Loucy (cell line): ENCODE measurements around the gene NTN4.

Experiments
- H2AFZ ChIP-seq: fragments of 200-600 bp; sonication (generic); 2 replicates; pipeline ENCODE4 v1.6.0; 2016; ENCODE audit warnings: antibody characterized with exemption, mild to moderate bottlenecking, low read length, moderate library complexity
- H3F3A ChIP-seq: fragments of 200-600 bp; 2 replicates; pipeline ENCODE4 v1.6.0; 2016; ENCODE audit warnings: antibody characterized with exemption, low read depth, mild to moderate bottlenecking
- H3K27me3 ChIP-seq: fragments of 200-600 bp; sonication (generic); 2 replicates; pipeline ENCODE4 v1.6.1; 2014; ENCODE audit warnings: low read length, mild to moderate bottlenecking; ENCODE audit not compliant: insufficient read depth, poor library complexity, severe bottlenecking
- H3K36me3 ChIP-seq: fragments of 200-600 bp; sonication (generic); 2 replicates; pipeline ENCODE4 v1.6.1; 2016; ENCODE audit warnings: low read length; ENCODE audit not compliant: insufficient read depth
- H3K4me1 ChIP-seq: fragments of 200-600 bp; sonication (generic); 2 replicates; pipeline ENCODE4 v1.5.1; 2014; ENCODE audit warnings: low read length, mild to moderate bottlenecking; ENCODE audit not compliant: insufficient read depth, poor library complexity, severe bottlenecking
- H3K4me2 ChIP-seq: fragments of 200-600 bp; sonication (generic); 2 replicates; pipeline ENCODE4 v1.6.0; 2014; ENCODE audit warnings: antibody characterized with exemption, low read length, low read depth, mild to moderate bottlenecking; ENCODE audit not compliant: poor library complexity, severe bottlenecking
- H3K4me3 ChIP-seq: fragments of 200-600 bp; sonication (generic); 2 replicates; pipeline ENCODE4 v1.5.1; 2014; ENCODE audit warnings: low read length, mild to moderate bottlenecking, mixed read lengths; ENCODE audit not compliant: poor library complexity, severe bottlenecking
- H3K79me2 ChIP-seq: fragments of 200-600 bp; sonication (generic); 2 replicates; pipeline ENCODE4 v1.6.1; 2014; ENCODE audit warnings: low read length; ENCODE audit not compliant: insufficient read depth
- H3K9ac ChIP-seq: fragments of 200-600 bp; sonication (generic); 2 replicates; pipeline ENCODE4 v1.6.0; 2014; ENCODE audit warnings: mild to moderate bottlenecking, low read depth, low read length, moderate library complexity; ENCODE audit not compliant: poor library complexity, severe bottlenecking
- H3K9me2 ChIP-seq: fragments of 200-600 bp; sonication (generic); replicated peaks from 2 replicates; pipeline ENCODE4 v1.6.1; 2016; ENCODE audit warnings: low read depth, low read length, mixed read lengths
- H3K9me3 ChIP-seq: fragments of 200-600 bp; sonication (generic); 2 replicates; pipeline ENCODE4 v1.6.1; 2014; ENCODE audit warnings: mild to moderate bottlenecking, antibody characterized with exemption, low read length, low read depth; ENCODE audit not compliant: insufficient read depth
- H4K20me1 ChIP-seq: fragments of 200-600 bp; sonication (generic); 2 replicates; pipeline ENCODE4 v1.6.0; 2014; ENCODE audit warnings: antibody characterized with exemption, low read length, mild to moderate bottlenecking; ENCODE audit not compliant: insufficient read depth, poor library complexity, severe bottlenecking
- EZH2phosphoT487 ChIP-seq: fragments of 200-600 bp; IDR thresholded peaks from 2 replicates; pipeline ENCODE4 v1.6.1; 2018; ENCODE audit warnings: antibody characterized with exemption, mild to moderate bottlenecking, moderate library complexity, borderline replicate concordance
- TF ChIP-seq, protein P1 (sequence below): fragments of 200-600 bp; sonication (generic); conservative IDR thresholded peaks from 2 replicates; pipeline ENCODE4 v1.5.1; 2014; ENCODE audit warnings: mild to moderate bottlenecking, antibody characterized with exemption, low read length

The NTN4 gene

GRCh38 chr12:95796225-95796981 lies 5.8 kb upstream of the NTN4 start:
- Histone ChIP-seq H3K36me3 (no peaks in the 10 kb centered on the region), H3K4me3 (no peak overlapping the region), H3K79me2 (no peaks in the 10 kb centered on the region), H3K4me1 (no peaks in the 10 kb centered on the region), H3K27me3 (peaks cover 28% of the 10 kb centered on the region), H2AFZ (no peak overlapping the region), H3K9ac (no peak overlapping the region), H4K20me1 (no peaks in the 10 kb centered on the region), H3K4me2 (no peak overlapping the region), H3K9me2 (no peaks in the 10 kb centered on the region), H3K9me3 (no peaks in the 10 kb centered on the region), H3F3A (no peaks in the 10 kb centered on the region)
- TF ChIP-seq EZH2phosphoT487: no peak
- TF ChIP-seq, protein P1, sequence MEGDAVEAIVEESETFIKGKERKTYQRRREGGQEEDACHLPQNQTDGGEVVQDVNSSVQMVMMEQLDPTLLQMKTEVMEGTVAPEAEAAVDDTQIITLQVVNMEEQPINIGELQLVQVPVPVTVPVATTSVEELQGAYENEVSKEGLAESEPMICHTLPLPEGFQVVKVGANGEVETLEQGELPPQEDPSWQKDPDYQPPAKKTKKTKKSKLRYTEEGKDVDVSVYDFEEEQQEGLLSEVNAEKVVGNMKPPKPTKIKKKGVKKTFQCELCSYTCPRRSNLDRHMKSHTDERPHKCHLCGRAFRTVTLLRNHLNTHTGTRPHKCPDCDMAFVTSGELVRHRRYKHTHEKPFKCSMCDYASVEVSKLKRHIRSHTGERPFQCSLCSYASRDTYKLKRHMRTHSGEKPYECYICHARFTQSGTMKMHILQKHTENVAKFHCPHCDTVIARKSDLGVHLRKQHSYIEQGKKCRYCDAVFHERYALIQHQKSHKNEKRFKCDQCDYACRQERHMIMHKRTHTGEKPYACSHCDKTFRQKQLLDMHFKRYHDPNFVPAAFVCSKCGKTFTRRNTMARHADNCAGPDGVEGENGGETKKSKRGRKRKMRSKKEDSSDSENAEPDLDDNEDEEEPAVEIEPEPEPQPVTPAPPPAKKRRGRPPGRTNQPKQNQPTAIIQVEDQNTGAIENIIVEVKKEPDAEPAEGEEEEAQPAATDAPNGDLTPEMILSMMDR: no peak

DNA sequence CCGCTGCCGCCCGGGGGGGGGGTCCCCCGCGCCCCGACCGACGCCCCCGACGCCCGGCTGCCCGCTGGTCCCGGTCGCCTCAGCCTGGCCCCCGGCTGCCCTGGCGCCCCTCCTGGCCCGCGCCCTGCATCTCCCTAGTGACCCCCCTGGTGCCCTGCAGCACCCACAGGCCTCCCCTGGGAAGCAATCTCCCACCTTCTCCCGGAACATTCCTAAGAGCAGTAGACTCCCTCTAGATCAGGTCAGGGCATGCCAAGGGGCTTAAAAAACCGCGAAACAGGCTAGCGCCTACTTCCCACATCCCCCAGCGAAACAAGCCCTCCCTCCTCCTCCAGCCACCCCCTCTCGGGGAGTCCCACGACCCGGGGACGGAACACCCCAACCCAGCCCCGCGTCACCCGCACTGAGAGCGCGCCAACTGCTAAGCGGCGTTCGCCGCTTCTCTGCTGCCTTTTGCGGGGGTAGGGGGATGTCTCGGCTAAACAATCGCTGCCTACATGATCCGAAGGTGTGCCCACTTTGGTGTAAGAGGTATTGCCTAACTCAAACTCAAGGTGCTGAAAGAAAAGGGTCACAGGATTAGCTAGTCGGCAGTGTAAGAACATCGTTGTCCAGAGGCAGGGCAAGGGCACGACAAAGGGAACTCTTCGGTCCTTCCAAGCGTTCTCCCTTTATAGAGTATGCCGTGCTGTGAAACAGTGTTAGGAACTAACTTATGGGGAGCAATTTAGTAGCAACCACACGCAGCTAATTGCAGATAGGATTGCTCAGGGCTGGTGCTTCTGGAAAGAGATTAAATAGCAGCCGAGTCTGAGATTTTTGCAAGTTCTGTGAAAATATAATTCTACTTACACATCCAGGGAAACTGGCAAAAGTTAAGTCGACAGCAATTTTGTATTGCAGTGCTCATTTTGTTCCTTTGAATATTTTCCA lies 619 bp upstream of the NTN4 start:
- H3K4me2 ChIP-seq: peak overlapping the region; percentile 70
- no peaks in the 10 kb centered on the region for H3F3A ChIP-seq
- H4K20me1 ChIP-seq: no peaks in the 10 kb centered on the region
- peaks cover 4% of the 10 kb centered on the region for H3K4me1 ChIP-seq
- H3K79me2 ChIP-seq: no peaks in the 10 kb centered on the region
- H3K36me3 ChIP-seq: no peaks in the 10 kb centered on the region
- H3K9ac ChIP-seq: no peak overlapping the region
- H3K4me3 ChIP-seq: peak overlapping the region; percentile 68
- H3K9me2 ChIP-seq: no peaks in the 10 kb centered on the region
- H2AFZ ChIP-seq: peak overlapping the region; percentile 57; the same call in 1 of the 2 replicates
- TF ChIP-seq, protein P1: no peak
- no peak for TF ChIP-seq EZH2phosphoT487
- no peaks in the 10 kb centered on the region for H3K9me3 ChIP-seq
- peaks cover 57% of the 10 kb centered on the region for H3K27me3 ChIP-seq

DNA sequence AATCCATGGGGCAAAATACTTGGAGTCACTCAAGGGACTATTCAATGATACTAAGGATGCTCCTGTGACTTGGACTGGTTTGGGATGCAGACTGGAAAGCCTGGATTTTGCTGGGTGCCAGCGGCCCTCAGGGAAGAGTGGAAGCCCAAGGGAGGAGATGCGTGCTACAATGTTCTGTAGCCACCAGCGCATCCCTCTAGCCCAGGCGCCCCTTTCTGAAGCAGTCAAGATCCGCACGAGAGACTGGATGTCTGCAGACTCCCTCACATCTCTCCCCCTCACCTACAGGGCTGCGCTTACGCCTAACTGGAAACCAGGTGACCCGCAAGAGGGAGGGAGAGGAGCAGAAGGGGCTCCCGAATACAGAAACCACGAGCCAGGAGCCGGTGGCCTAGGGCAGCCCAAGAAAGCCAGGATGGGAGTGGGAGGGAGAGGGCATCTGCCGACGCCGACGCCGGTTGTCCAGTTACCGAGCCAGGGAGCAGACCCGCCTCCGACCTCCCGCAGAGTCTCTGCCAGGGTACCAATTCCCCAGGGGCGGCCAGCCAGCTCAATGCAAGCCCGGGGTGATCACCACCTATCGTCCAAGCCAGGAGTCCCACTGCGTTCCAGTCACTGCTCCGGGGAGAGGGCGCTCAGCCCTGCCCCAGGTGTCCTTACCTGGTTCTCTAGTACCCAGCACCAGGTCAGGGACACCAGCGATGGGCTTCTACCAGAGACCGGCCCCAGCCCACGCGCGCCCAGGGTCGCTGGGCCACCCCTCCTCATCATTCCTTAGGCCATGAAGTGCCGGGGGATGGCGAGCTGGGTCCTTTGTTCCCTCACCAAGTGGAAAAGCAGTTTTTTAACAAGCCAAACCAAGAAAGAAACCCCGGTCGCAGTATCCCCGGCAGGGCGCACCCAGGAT lies 1.2 kb downstream of the NTN4 start:
- Histone ChIP-seq H3F3A (no peaks in the 10 kb centered on the region), H3K9ac (no peak overlapping the region), H3K9me2 (no peaks in the 10 kb centered on the region), H3K79me2 (no peaks in the 10 kb centered on the region), H4K20me1 (no peaks in the 10 kb centered on the region), H2AFZ (peak overlapping the region; percentile 57; the same call in 1 of the 2 replicates), H3K36me3 (no peaks in the 10 kb centered on the region), H3K4me2 (peak overlapping the region; percentile 70), H3K9me3 (no peaks in the 10 kb centered on the region), H3K27me3 (peaks cover 51% of the 10 kb centered on the region), H3K4me3 (peak overlapping the region; percentile 68), H3K4me1 (peaks cover 4% of the 10 kb centered on the region)
- TF ChIP-seq, protein P1: no peak
- TF ChIP-seq EZH2phosphoT487: no peak
